ENCODE data around the gene TMC6. TPM values are rescaled to one million over a fixed set of nuclear protein-coding genes. Genes with fewer than 3 reads are reported as not detected.

Gene TMC6
- total and polyA plus RNA-seq, 2 of the 13 experiments (the other 11 are each of a cell fraction or from before 2014, with no cell fraction given), result 48.4 to 99.1 TPM

DNA sequence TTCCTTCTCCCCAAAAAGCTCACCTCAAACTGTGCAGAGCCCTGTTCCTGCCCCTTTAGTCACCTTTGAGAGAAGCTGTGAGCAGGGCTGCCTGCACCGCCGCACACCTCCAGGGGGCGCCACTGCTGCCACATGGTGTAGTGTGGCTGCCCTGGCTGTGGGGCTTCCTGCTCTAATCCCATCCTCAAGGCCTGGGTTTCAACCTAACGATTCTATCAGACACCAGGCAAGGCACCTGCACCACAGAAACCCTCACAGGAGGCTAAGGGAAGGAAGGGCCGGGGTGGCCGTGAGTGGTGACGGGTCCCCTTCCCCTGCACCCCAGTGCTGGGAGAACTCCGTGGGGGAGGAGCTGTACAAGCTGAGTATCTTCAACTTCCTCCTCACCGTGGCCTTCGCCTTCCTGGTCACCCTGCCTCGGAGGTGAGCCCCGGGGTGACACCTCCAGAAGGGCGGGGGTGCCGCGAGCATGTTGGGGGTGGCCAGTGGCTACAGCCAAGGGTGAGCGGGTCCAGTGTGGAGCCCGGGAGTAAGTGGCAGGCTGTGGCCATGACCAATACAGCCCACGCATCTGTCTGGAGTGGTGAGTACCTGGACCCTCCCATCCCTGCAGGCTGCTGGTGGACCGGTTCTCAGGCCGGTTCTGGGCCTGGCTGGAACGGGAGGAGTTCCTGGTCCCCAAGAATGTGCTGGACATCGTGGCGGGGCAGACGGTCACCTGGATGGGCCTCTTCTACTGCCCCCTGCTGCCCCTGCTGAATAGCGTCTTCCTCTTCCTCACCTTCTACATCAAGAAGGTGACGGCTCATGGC is 9.0 kb upstream of the TMC6 start (continued):
- TF ChIP-seq NR2C2 (CRISPR knock-in tag; IDR thresholded peaks at IDR 0.05; ENCODE audit: borderline replicate concordance) (0 out of 2 replicates have a peak, but pooled peaks have one; percentile 14), MIXL1 (CRISPR knock-in tag; IDR thresholded peaks at IDR 0.05) (no peak), NFIC (IDR thresholded peaks at IDR 0.05; ENCODE audit: low read length) (no peak), ZNF792 (CRISPR knock-in tag; IDR thresholded peaks at IDR 0.05) (peak; percentile 64; the same call in 1 of the 2 replicates), KLF11 (CRISPR knock-in tag; IDR thresholded peaks at IDR 0.05) (no peak), GTF2F1 (IDR thresholded peaks at IDR 0.05; ENCODE audit: low read length) (no peak), CCDC6 (CRISPR knock-in tag; IDR thresholded peaks at IDR 0.05) (no peak), ZNF614 (CRISPR knock-in tag; IDR thresholded peaks at IDR 0.05; ENCODE audit: borderline replicate concordance) (no peak), ETV5 (CRISPR knock-in tag; IDR thresholded peaks at IDR 0.05; ENCODE audit: borderline replicate concordance) (peak; percentile 12; the same call in 1 of the 2 replicates), NKX3-1 (CRISPR knock-in tag; IDR thresholded peaks at IDR 0.05) (no peak), HES4 (CRISPR knock-in tag; IDR thresholded peaks at IDR 0.05; ENCODE audit: borderline replicate concordance) (no peak), CHCHD3 (CRISPR knock-in tag; IDR thresholded peaks at IDR 0.05) (no peak), ZNF136 (CRISPR knock-in tag; IDR thresholded peaks at IDR 0.05; ENCODE audit: low read depth) (no peak), ZNF605 (CRISPR knock-in tag; IDR thresholded peaks at IDR 0.05) (no peak), FOXO1 (CRISPR knock-in tag; IDR thresholded peaks at IDR 0.05) (no peak), ZNF788 (CRISPR knock-in tag; IDR thresholded peaks at IDR 0.05; ENCODE audit: borderline replicate concordance) (peak; percentile 55; the same call in 1 of the 2 replicates), ZSCAN12 (CRISPR knock-in tag; IDR thresholded peaks at IDR 0.05) (no peak), MEIS1 (CRISPR knock-in tag; IDR thresholded peaks at IDR 0.05; ENCODE audit: borderline replicate concordance) (no peak)
- TF ChIP-seq, protein P1, sequence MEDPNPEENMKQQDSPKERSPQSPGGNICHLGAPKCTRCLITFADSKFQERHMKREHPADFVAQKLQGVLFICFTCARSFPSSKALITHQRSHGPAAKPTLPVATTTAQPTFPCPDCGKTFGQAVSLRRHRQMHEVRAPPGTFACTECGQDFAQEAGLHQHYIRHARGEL (CRISPR knock-in tag; IDR thresholded peaks at IDR 0.05), result peak; percentile 50; the same call in 1 of the 2 replicates
- TF ChIP-seq, protein P2, sequence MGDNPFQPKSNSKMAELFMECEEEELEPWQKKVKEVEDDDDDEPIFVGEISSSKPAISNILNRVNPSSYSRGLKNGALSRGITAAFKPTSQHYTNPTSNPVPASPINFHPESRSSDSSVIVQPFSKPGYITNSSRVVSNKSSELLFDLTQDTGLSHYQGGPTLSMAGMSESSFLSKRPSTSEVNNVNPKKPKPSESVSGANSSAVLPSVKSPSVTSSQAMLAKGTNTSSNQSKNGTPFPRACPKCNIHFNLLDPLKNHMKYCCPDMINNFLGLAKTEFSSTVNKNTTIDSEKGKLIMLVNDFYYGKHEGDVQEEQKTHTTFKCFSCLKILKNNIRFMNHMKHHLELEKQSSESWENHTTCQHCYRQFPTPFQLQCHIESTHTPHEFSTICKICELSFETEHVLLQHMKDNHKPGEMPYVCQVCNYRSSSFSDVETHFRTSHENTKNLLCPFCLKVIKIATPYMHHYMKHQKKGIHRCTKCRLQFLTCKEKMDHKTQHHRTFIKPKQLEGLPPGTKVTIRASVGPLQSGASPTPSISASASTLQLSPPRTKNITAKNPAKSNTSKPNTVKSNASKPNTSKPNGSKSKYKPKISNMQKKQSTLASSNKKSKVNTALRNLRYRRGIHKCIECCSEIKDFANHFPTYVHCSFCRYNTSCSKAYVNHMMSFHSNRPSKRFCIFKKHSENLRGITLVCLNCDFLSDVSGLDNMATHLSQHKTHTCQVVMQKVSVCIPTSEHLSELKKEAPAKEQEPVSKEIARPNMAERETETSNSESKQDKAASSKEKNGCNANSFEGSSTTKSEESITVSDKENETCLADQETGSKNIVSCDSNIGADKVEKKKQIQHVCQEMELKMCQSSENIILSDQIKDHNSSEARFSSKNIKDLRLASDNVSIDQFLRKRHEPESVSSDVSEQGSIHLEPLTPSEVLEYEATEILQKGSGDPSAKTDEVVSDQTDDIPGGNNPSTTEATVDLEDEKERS (CRISPR knock-in tag; IDR thresholded peaks at IDR 0.05), result peak; percentile 26; the same call in 1 of the 2 replicates
- TF ChIP-seq, protein P3, sequence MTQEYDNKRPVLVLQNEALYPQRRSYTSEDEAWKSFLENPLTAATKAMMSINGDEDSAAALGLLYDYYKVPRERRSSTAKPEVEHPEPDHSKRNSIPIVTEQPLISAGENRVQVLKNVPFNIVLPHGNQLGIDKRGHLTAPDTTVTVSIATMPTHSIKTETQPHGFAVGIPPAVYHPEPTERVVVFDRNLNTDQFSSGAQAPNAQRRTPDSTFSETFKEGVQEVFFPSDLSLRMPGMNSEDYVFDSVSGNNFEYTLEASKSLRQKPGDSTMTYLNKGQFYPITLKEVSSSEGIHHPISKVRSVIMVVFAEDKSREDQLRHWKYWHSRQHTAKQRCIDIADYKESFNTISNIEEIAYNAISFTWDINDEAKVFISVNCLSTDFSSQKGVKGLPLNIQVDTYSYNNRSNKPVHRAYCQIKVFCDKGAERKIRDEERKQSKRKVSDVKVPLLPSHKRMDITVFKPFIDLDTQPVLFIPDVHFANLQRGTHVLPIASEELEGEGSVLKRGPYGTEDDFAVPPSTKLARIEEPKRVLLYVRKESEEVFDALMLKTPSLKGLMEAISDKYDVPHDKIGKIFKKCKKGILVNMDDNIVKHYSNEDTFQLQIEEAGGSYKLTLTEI (CRISPR knock-in tag; conservative IDR thresholded peaks at IDR 0.05), result no peak
- TF ChIP-seq, protein P4, sequence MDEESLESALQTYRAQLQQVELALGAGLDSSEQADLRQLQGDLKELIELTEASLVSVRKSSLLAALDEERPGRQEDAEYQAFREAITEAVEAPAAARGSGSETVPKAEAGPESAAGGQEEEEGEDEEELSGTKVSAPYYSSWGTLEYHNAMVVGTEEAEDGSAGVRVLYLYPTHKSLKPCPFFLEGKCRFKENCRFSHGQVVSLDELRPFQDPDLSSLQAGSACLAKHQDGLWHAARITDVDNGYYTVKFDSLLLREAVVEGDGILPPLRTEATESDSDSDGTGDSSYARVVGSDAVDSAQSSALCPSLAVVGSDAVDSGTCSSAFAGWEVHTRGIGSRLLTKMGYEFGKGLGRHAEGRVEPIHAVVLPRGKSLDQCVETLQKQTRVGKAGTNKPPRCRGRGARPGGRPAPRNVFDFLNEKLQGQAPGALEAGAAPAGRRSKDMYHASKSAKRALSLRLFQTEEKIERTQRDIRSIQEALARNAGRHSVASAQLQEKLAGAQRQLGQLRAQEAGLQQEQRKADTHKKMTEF (CRISPR knock-in tag; IDR thresholded peaks at IDR 0.05), result 0 out of 2 replicates have a peak, but pooled peaks have one; percentile 27
- TF ChIP-seq, protein P5, sequence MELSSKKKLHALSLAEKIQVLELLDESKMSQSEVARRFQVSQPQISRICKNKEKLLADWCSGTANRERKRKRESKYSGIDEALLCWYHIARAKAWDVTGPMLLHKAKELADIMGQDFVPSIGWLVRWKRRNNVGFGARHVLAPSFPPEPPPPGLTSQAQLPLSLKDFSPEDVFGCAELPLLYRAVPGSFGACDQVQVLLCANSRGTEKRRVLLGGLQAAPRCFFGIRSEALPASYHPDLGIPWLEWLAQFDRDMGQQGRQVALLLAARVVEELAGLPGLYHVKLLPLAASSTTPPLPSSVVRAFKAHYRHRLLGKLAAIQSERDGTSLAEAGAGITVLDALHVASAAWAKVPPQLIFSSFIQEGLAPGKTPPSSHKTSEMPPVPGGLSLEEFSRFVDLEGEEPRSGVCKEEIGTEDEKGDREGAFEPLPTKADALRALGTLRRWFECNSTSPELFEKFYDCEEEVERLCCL (CRISPR knock-in tag; IDR thresholded peaks at IDR 0.05; ENCODE audit: borderline replicate concordance), result no peak

All from HepG2 (cell line).